ENCODE data around the gene TMPO. TPM values are rescaled to one million over a fixed set of nuclear protein-coding genes. Genes with fewer than 3 reads are reported as not detected.
A peak's percentile ranks its signal among the peaks of the same experiment; 100 is the strongest.
"Not testable (repeated sequence)": the region's sequence is repeated elsewhere in the genome, so short reads cannot be mapped to it uniquely, and the experiment has no call there.

Gene TMPO
- total RNA-seq, 4 donors from 2014 or later = 53.9 to 87.7 (median 70.2) TPM

GRCh38 chr12:98503342-98503591 is 12.1 kb upstream of the TMPO start:
- no peaks in the 10 kb centered on the region for H3K4me1 ChIP-seq
- peak overlapping the region; percentile 93 to 97 (median 94) for H3K27ac ChIP-seq
- WGBS, 2 donors = 0% methylated on average over 16 of the region's 16 CpGs

GRCh38 chr12:98503592-98504367 is 11.6 kb upstream of the TMPO start:
- Histone ChIP-seq H3K27ac (peak overlapping the region; percentile 93 to 97 (median 94)), H3K4me3 (peak overlapping the region; percentile 36 to 71 (median 62)), H3K4me1 (no peaks in the 10 kb centered on the region), H3K36me3 (no peaks in the 10 kb centered on the region), H3K9me3 (no peaks in the 10 kb centered on the region), H3K27me3 (no peaks in the 10 kb centered on the region)
- 1% methylated on average over 43 of the region's 43 CpGs for WGBS, 2 donors
- peak; percentile 90 to 93 for DNase-seq (ENCODE audit: low spot score in 2 of 2)
- TF ChIP-seq CTCF (IDR thresholded peaks at IDR 0.05) (peak in 1 of 5 experiments; percentile 33), POLR2A (IDR thresholded peaks at IDR 0.05) (peak in 1 of 2 donors; percentile 48), EP300 (IDR thresholded peaks at IDR 0.05) (peak; percentile 15 to 89)

More at GRCh38 chr12:98503342-98503591, 12.1 kb upstream of the TMPO start:
- no peaks in the 10 kb centered on the region for H3K9me3 ChIP-seq
- H3K4me3 ChIP-seq = peak overlapping the region; percentile 36 to 71 (median 62)
- H3K27me3 ChIP-seq = no peaks in the 10 kb centered on the region
- DNase-seq (ENCODE audit: low spot score in 2 of 2) = peak; percentile 84 to 96
- H3K36me3 ChIP-seq = no peaks in the 10 kb centered on the region
- TF ChIP-seq EP300 (IDR thresholded peaks at IDR 0.05) = peak in 1 of 2 donors; percentile 9
- no peak for TF ChIP-seq CTCF (IDR thresholded peaks at IDR 0.05)
- TF ChIP-seq POLR2A (IDR thresholded peaks at IDR 0.05) = peak in 1 of 2 donors; percentile 0

- DNase-seq (ENCODE audit: low spot score in 2 of 2) = no peak
- 24 to 26% methylated on average over 3 of the region's 3 CpGs for WGBS, 2 donors
- Histone ChIP-seq H3K9me3 (no peaks in the 10 kb centered on the region), H3K27me3 (no peaks in the 10 kb centered on the region), H3K36me3 (no peaks in the 10 kb centered on the region), H3K4me1 (no peaks in the 10 kb centered on the region), H3K27ac (peak overlapping the region; percentile 93 to 97 (median 94)), H3K4me3 (peak overlapping the region; percentile 36 to 71 (median 62))
- no peak for TF ChIP-seq POLR2A (IDR thresholded peaks at IDR 0.05)
- no peak for TF ChIP-seq EP300 (IDR thresholded peaks at IDR 0.05)
- TF ChIP-seq CTCF (IDR thresholded peaks at IDR 0.05) = no peak
Measured at GRCh38 chr12:98504368-98504617, 11.1 kb upstream of the TMPO start.

- H3K27ac ChIP-seq = no peak overlapping the region
- TF ChIP-seq POLR2A (IDR thresholded peaks at IDR 0.05) (no peak), EP300 (IDR thresholded peaks at IDR 0.05) (no peak), CTCF (IDR thresholded peaks at IDR 0.05) (no peak)
- WGBS, 2 donors = 71 to 86% methylated on average over 2 of the region's 2 CpGs
- no peaks in the 10 kb centered on the region for H3K36me3 ChIP-seq
- no peak for DNase-seq (ENCODE audit: low spot score in 2 of 2)
- no peaks in the 10 kb centered on the region for H3K9me3 ChIP-seq
- H3K4me1 ChIP-seq = peaks cover 0 to 13% (median 5%) of the 10 kb centered on the region in 4 donors
- no peak overlapping the region for H3K4me3 ChIP-seq
- H3K27me3 ChIP-seq = no peaks in the 10 kb centered on the region
Measured at GRCh38 chr12:98509063-98509462, 6.3 kb upstream of the TMPO start.

- not testable (repeated sequence) for H3K36me3 ChIP-seq; H3K4me3 ChIP-seq; H3K27ac ChIP-seq; H3K27me3 ChIP-seq; H3K9me3 ChIP-seq; DNase-seq (ENCODE audit: low spot score in 2 of 2)
- H3K4me1 ChIP-seq = peaks cover 0 to 25% (median 8%) of the 10 kb centered on the region in 4 donors
- 90 to 94% methylated on average over 5 of the region's 5 CpGs for whole genome bisulfite sequencing, 2 donors
Measured at GRCh38 chr12:98511806-98512205, 3.6 kb upstream of the TMPO start.

All from tibial nerve (tissue), 4 donors.